Neural progenitor cell (in vitro differentiated cells): ENCODE data around the gene SRSF7. TPM values are rescaled to one million over a fixed set of nuclear protein-coding genes. Genes with fewer than 3 reads are reported as not detected.

ENCODE experiments used
- DNase-seq: peaks from one replicate; pipeline ENCODE4 v3.0.0-alpha.2; 2016; ENCODE audit warnings: low spot score
- H2AFZ ChIP-seq: fragments of 200-600 bp; sonication (generic); replicated peaks from 2 replicates; pipeline ENCODE4 v1.6.1; 2016; ENCODE audit warnings: antibody characterized with exemption
- H3F3A ChIP-seq: fragments of 200-600 bp; sonication (generic); 2 replicates; pipeline ENCODE4 v1.6.1; 2016; ENCODE audit warnings: antibody characterized with exemption, low read depth
- H3K27ac ChIP-seq: fragments of 200-600 bp; sonication (generic); 2 replicates; pipeline ENCODE4 v1.5.1; 2016; ENCODE audit warnings: mild to moderate bottlenecking
- H3K27me3 ChIP-seq: fragments of 200-600 bp; sonication (generic); 2 replicates; pipeline ENCODE4 v1.6.1; 2016; ENCODE audit warnings: mild to moderate bottlenecking, moderate library complexity
- H3K36me3 ChIP-seq: fragments of 200-600 bp; sonication (generic); 2 replicates; pipeline ENCODE4 v1.5.1; 2016
- H3K4me1 ChIP-seq: fragments of 200-600 bp; sonication (generic); 2 replicates; pipeline ENCODE4 v1.6.1; 2016; ENCODE audit warnings: mixed run types
- H3K4me2 ChIP-seq: fragments of 200-600 bp; sonication (generic); 2 replicates; pipeline ENCODE4 v1.6.1; 2016
- H3K4me3 ChIP-seq: fragments of 200-600 bp; sonication (generic); 2 replicates; pipeline ENCODE4 v1.5.1; 2016
- H3K79me2 ChIP-seq: fragments of 200-600 bp; sonication (generic); 2 replicates; pipeline ENCODE4 v1.6.1; 2016; ENCODE audit warnings: low read depth
- H3K9ac ChIP-seq: fragments of 200-600 bp; sonication (generic); 2 replicates; pipeline ENCODE4 v1.6.1; 2016
- H3K9me3 ChIP-seq: fragments of 200-600 bp; sonication (generic); 2 replicates; pipeline ENCODE4 v1.5.1; 2016; ENCODE audit warnings: low read depth
- H4K20me1 ChIP-seq: fragments of 200-600 bp; sonication (generic); 2 replicates; pipeline ENCODE4 v1.6.1; 2016; ENCODE audit warnings: low read depth
- H3K27ac Mint-ChIP-seq: 3 replicates; pipeline ENCODE4 v1.8.0; 2021; ENCODE audit warnings: mixed read lengths
- H3K27me3 Mint-ChIP-seq: 2 replicates; pipeline ENCODE4 v1.8.0; 2022; ENCODE audit warnings: low read depth, mild to moderate bottlenecking, inconsistent platforms, moderate library complexity, mixed read lengths; ENCODE audit not compliant: insufficient read depth
- H3K36me3 Mint-ChIP-seq: 3 replicates; pipeline ENCODE4 v1.8.0; 2021; ENCODE audit warnings: mixed read lengths
- H3K4me1 Mint-ChIP-seq: 3 replicates; pipeline ENCODE4 v1.8.0; 2021; ENCODE audit warnings: mixed read lengths
- H3K4me3 Mint-ChIP-seq: 3 replicates; pipeline ENCODE4 v1.8.0; 2021; ENCODE audit warnings: mild to moderate bottlenecking, moderate library complexity, mixed read lengths
- H3K9me3 Mint-ChIP-seq: 3 replicates; pipeline ENCODE4 v1.8.0; 2020; ENCODE audit warnings: mixed read lengths
- EZH2 ChIP-seq: fragments of 200-600 bp; sonication (generic); IDR thresholded peaks from 2 replicates; pipeline ENCODE4 v1.6.1; 2017; ENCODE audit warnings: antibody characterized with exemption, mild to moderate bottlenecking, moderate library complexity
- EZH2phosphoT487 ChIP-seq: fragments of 200-600 bp; sonication (generic); IDR thresholded peaks from 2 replicates; pipeline ENCODE4 v1.6.1; 2017; ENCODE audit warnings: antibody characterized with exemption
- total RNA-seq: library from RNA; depleted of rRNA; stranded (reverse); fragments of >200 nt; gene quantifications from 2 replicates; pipeline ENCODE4 v1.2.3, GENCODE V29; 2015; ENCODE audit warnings: low replicate concordance
- TF ChIP-seq, protein P1 (sequence below): fragments of 200-600 bp; sonication (generic); IDR thresholded peaks from 2 replicates; pipeline ENCODE4 v1.5.1; 2017; ENCODE audit warnings: antibody characterized with exemption, mild to moderate bottlenecking

SRSF7 gene
- total RNA-seq, 1 donor from 2014 or later = 307 TPM

DNA sequence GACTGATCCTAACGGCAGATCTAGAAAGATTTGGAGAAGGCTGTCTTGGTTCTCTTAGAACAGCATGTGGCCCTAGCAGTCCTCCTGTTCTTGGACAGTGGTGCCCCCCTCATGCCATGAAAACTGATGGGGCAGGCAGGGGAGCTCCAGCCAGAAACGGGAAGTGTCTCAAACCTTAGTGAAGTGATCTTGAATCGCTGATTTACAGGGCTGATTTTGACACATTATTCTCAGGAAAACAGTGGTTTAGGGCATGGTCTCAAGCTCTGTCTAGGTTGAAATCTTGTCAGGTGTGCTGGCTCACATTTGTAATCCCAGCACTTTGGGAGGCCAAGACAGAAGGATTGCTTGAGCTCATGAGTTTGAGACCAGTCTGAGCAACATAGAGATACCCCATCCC is 37.8 kb downstream of the SRSF7 start:
- Histone ChIP-seq H3K4me1 (peaks cover 2% of the 10 kb centered on the region), H4K20me1 (no peaks in the 10 kb centered on the region), H3K9me3 (no peaks in the 10 kb centered on the region), H3K27me3 (no peaks in the 10 kb centered on the region), H2AFZ (no peak overlapping the region), H3K9ac (no peak overlapping the region), H3K79me2 (no peaks in the 10 kb centered on the region), H3K36me3 (no peaks in the 10 kb centered on the region), H3F3A (no peaks in the 10 kb centered on the region), H3K4me2 (no peak overlapping the region), H3K4me3 (no peak overlapping the region), H3K27ac (no peak overlapping the region)
- TF ChIP-seq, protein P1, sequence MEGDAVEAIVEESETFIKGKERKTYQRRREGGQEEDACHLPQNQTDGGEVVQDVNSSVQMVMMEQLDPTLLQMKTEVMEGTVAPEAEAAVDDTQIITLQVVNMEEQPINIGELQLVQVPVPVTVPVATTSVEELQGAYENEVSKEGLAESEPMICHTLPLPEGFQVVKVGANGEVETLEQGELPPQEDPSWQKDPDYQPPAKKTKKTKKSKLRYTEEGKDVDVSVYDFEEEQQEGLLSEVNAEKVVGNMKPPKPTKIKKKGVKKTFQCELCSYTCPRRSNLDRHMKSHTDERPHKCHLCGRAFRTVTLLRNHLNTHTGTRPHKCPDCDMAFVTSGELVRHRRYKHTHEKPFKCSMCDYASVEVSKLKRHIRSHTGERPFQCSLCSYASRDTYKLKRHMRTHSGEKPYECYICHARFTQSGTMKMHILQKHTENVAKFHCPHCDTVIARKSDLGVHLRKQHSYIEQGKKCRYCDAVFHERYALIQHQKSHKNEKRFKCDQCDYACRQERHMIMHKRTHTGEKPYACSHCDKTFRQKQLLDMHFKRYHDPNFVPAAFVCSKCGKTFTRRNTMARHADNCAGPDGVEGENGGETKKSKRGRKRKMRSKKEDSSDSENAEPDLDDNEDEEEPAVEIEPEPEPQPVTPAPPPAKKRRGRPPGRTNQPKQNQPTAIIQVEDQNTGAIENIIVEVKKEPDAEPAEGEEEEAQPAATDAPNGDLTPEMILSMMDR = no peak
- TF ChIP-seq EZH2phosphoT487 (no peak), EZH2 (no peak)
- Mint-ChIP-seq H3K27me3 (peaks cover 4% of the 10 kb centered on the region), H3K27ac (no peak overlapping the region), H3K36me3 (peaks cover 9% of the 10 kb centered on the region), H3K4me1 (peaks cover 8% of the 10 kb centered on the region), H3K4me3 (no peak overlapping the region), H3K9me3 (peaks cover 3% of the 10 kb centered on the region)
- no peak for DNase-seq

DNA sequence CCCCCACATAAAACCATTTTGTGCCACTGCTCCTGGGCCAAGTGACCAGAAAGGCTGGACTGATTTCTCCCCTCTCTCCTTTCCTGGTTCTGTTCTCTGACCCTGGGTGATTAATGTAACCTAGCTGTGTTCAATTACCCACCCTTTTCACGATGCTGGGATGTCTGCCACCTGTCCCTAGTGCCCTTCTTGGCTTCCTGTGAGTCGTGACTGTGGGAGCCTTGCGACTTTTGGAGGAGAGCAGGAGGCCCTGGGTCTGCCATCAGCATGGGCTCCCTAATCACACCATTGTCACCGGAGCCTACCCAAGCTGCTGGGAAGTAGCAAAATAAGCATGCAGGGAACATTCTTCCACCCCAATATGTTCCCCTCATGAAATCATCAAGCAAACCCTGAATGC is 38.3 kb downstream of the SRSF7 start:
- peaks cover 2% of the 10 kb centered on the region for H3K4me1 ChIP-seq
- H3K4me2 ChIP-seq = no peak overlapping the region
- Mint-ChIP-seq H3K4me3 (no peak overlapping the region), H3K9me3 (peaks cover 3% of the 10 kb centered on the region), H3K27me3 (peaks cover 4% of the 10 kb centered on the region), H3K36me3 (peaks cover 9% of the 10 kb centered on the region), H3K27ac (no peak overlapping the region), H3K4me1 (peaks cover 8% of the 10 kb centered on the region)
- H3K79me2 ChIP-seq = no peaks in the 10 kb centered on the region
- H3K27me3 ChIP-seq = no peaks in the 10 kb centered on the region
- no peak overlapping the region for H3K27ac ChIP-seq
- no peak overlapping the region for H3K9ac ChIP-seq
- DNase-seq = no peak
- no peaks in the 10 kb centered on the region for H4K20me1 ChIP-seq
- H2AFZ ChIP-seq = no peak overlapping the region
- no peaks in the 10 kb centered on the region for H3F3A ChIP-seq
- no peaks in the 10 kb centered on the region for H3K9me3 ChIP-seq
- no peak overlapping the region for H3K4me3 ChIP-seq
- H3K36me3 ChIP-seq = no peaks in the 10 kb centered on the region
- TF ChIP-seq, protein P1 = no peak
- TF ChIP-seq EZH2phosphoT487 (no peak), EZH2 (no peak)

GRCh38 chr2:38712413-38712812 is 38.7 kb downstream of the SRSF7 start:
- peaks cover 8% of the 10 kb centered on the region for H3K4me1 Mint-ChIP-seq

More at GRCh38 chr2:38712413-38712812, 38.7 kb downstream of the SRSF7 start:
- Mint-ChIP-seq H3K4me3 (no peak overlapping the region), H3K27me3 (peaks cover 4% of the 10 kb centered on the region), H3K36me3 (peaks cover 9% of the 10 kb centered on the region), H3K27ac (no peak overlapping the region), H3K9me3 (peaks cover 3% of the 10 kb centered on the region)
- no peaks in the 10 kb centered on the region for H4K20me1 ChIP-seq
- no peak for DNase-seq
- H3K27me3 ChIP-seq = no peaks in the 10 kb centered on the region
- no peaks in the 10 kb centered on the region for H3K9me3 ChIP-seq
- no peak overlapping the region for H3K27ac ChIP-seq
- H3K4me3 ChIP-seq = no peak overlapping the region
- no peaks in the 10 kb centered on the region for H3K79me2 ChIP-seq
- no peaks in the 10 kb centered on the region for H3K36me3 ChIP-seq
- H3K4me2 ChIP-seq = no peak overlapping the region
- H2AFZ ChIP-seq = no peak overlapping the region
- TF ChIP-seq EZH2 (no peak), EZH2phosphoT487 (no peak)
- TF ChIP-seq, protein P1 = no peak
- no peak overlapping the region for H3K9ac ChIP-seq
- no peaks in the 10 kb centered on the region for H3F3A ChIP-seq
- H3K4me1 ChIP-seq = peaks cover 2% of the 10 kb centered on the region
